HEK293T (cell line): Measurements from ENCODE around the gene NEK5.

Experiments
- CTCF ChIA-PET: fragments of 350-600 bp; formaldehyde crosslinking; extraction: SDS; loops from one replicate; lab custom pipeline; 2021; ENCODE audit warnings: antibody characterized with exemption, inconsistent platforms; lab: Yijun Ruan, JAX
- POLR2A ChIA-PET: fragments of 350-600 bp; formaldehyde crosslinking; extraction: SDS; loops from one replicate; lab custom pipeline; 2020; ENCODE audit warnings: antibody characterized with exemption, inconsistent platforms; lab: Yijun Ruan, JAX
- DNase-seq: peaks from one replicate; pipeline ENCODE4 v3.0.0; 2012; ENCODE audit warnings: mixed read lengths; ENCODE audit errors: extremely low spot score
- ARNT ChIP-seq: fragments of 450-650 bp; IDR thresholded peaks from 2 replicates; pipeline ENCODE4 v1.6.1; 2017; ENCODE audit warnings: mild to moderate bottlenecking
- BHLHE40 ChIP-seq: fragments of 450-650 bp; IDR thresholded peaks from 2 replicates; pipeline ENCODE4 v1.6.1; 2016; ENCODE audit warnings: mild to moderate bottlenecking, moderate library complexity, borderline replicate concordance
- CTBP1 ChIP-seq: fragments of 450-650 bp; IDR thresholded peaks from 2 replicates; pipeline ENCODE4 v1.6.1; 2016; ENCODE audit warnings: borderline replicate concordance
- FOXA1 ChIP-seq: fragments of 450-650 bp; IDR thresholded peaks from 2 replicates; pipeline ENCODE4 v1.6.1; 2016; ENCODE audit warnings: mild to moderate bottlenecking
- FOXK2 ChIP-seq: fragments of 450-650 bp; IDR thresholded peaks from 2 replicates; pipeline ENCODE4 v1.6.1; 2016; ENCODE audit warnings: mild to moderate bottlenecking
- FOXM1 ChIP-seq: fragments of 450-650 bp; IDR thresholded peaks from 2 replicates; pipeline ENCODE4 v1.6.1; 2017; ENCODE audit warnings: mild to moderate bottlenecking, borderline replicate concordance
- HDGF ChIP-seq: fragments of 450-650 bp; IDR thresholded peaks from 2 replicates; pipeline ENCODE4 v1.6.1; 2017; ENCODE audit warnings: antibody characterized with exemption, borderline replicate concordance
- L3MBTL2 ChIP-seq: fragments of 450-650 bp; conservative IDR thresholded peaks from 2 replicates; pipeline ENCODE4 v1.6.1; 2016; ENCODE audit warnings: mild to moderate bottlenecking
- LEF1 ChIP-seq: fragments of 450-650 bp; IDR thresholded peaks from 2 replicates; pipeline ENCODE4 v1.6.1; 2017; ENCODE audit warnings: mild to moderate bottlenecking, borderline replicate concordance
- NFRKB ChIP-seq: fragments of 450-650 bp; IDR thresholded peaks from 2 replicates; pipeline ENCODE4 v1.6.1; 2016; ENCODE audit warnings: mild to moderate bottlenecking, moderate library complexity
- PKNOX1 ChIP-seq: fragments of 450-650 bp; IDR thresholded peaks from 2 replicates; pipeline ENCODE4 v1.6.1; 2016
- SP1 ChIP-seq: fragments of 450-650 bp; IDR thresholded peaks from 2 replicates; pipeline ENCODE4 v1.6.1; 2017
- SUZ12 ChIP-seq: fragments of 450-650 bp; IDR thresholded peaks from 2 replicates; pipeline ENCODE4 v1.6.1; 2016; ENCODE audit warnings: mild to moderate bottlenecking
- TARDBP ChIP-seq: fragments of 450-650 bp; IDR thresholded peaks from 2 replicates; pipeline ENCODE4 v1.6.1; 2016
- ZNF384 ChIP-seq: fragments of 450-650 bp; IDR thresholded peaks from 2 replicates; pipeline ENCODE4 v1.6.1; 2016

NEK5 gene

GRCh38 chr13:52020191-52020590 is 108.7 kb downstream of the NEK5 start:
- TF ChIP-seq CTBP1 (no peak), PKNOX1 (no peak), NFRKB (no peak), BHLHE40 (no peak), FOXM1 (no peak), LEF1 (no peak), L3MBTL2 (no peak), FOXK2 (no peak)
- ChIA-PET POLR2A (no interaction called here), CTCF (no interaction called here)
- no peak for DNase-seq

- no peak for TF ChIP-seq L3MBTL2
- TF ChIP-seq HDGF, result no peak
- no peak for TF ChIP-seq LEF1
- no peak for TF ChIP-seq ZNF384
- TF ChIP-seq PKNOX1, result no peak
- no peak for TF ChIP-seq FOXM1
- TF ChIP-seq FOXA1, result no peak
- TF ChIP-seq SUZ12, result no peak
- no peak for TF ChIP-seq ARNT
- TF ChIP-seq SP1, result no peak
- TF ChIP-seq BHLHE40, result no peak
- no peak for TF ChIP-seq NFRKB
These were observed 112.6 kb downstream of the NEK5 start for GRCh38 chr13:52016296-52016695.

GRCh38 chr13:52012512-52012836 is 116.4 kb downstream of the NEK5 start:
- TF ChIP-seq SP1 (no peak), NFRKB (peak; percentile 61; the same call in 1 of the 2 replicates)
- CTCF ChIA-PET, result interaction anchor here (0.6 to 1.1 kb wide), 2 partner anchors 9 to 73 kb away, joined by 3 read pairs; no protein-coding TSS in a partner anchor
- no peak for DNase-seq

More at GRCh38 chr13:52016296-52016695, 112.6 kb downstream of the NEK5 start:
- ChIA-PET POLR2A (no interaction called here), CTCF (no interaction called here)
- DNase-seq, result no peak

GRCh38 chr13:52011632-52012511 is 117.0 kb downstream of the NEK5 start, which contains the start of gene ALG11:
ALG11 (plus strand) TSS chr13:52012398; CDS start chr13:52012419, 21 bp downstream.
- DNase-seq, result peak; percentile 96
- ChIA-PET CTCF (interaction anchor here (0.6 to 1.1 kb wide), 2 partner anchors 8 to 73 kb away, joined by 3 read pairs; no protein-coding TSS in a partner anchor), POLR2A (interaction anchor here (1.1 kb wide), 1 partner anchor 182 kb away, joined by 5 read pairs; no protein-coding TSS in a partner anchor)
- TF ChIP-seq BHLHE40 (no peak), PKNOX1 (peak; percentile 99), FOXA1 (no peak), FOXM1 (peak; percentile 65; the same call in 1 of the 2 replicates), NFRKB (no peak), ZNF384 (no peak), SUZ12 (no peak), CTBP1 (no peak; the same call in 1 of the 2 replicates), TARDBP (no peak; the same call in 1 of the 2 replicates), SP1 (peak; percentile 74), L3MBTL2 (peak; percentile 43)

More at GRCh38 chr13:52012512-52012836, 116.4 kb downstream of the NEK5 start:
- POLR2A ChIA-PET, result interaction anchor here (1.1 kb wide), 1 partner anchor 181 kb away, joined by 5 read pairs; no protein-coding TSS in a partner anchor

GRCh38 chr13:52010890-52011631 is 117.8 kb downstream of the NEK5 start, which contains the start of gene ATP7B:
ATP7B (minus strand) TSS chr13:52011450; CDS start chr13:52011337, 113 bp downstream.
- peak; percentile 33 for DNase-seq
- POLR2A ChIA-PET, result no interaction called here
- TF ChIP-seq L3MBTL2 (peak; percentile 24), CTBP1 (no peak)
- CTCF ChIA-PET, result no interaction called here

- CTCF ChIA-PET, result no interaction called here
- POLR2A ChIA-PET, result no interaction called here
- TF ChIP-seq NFRKB (no peak), FOXK2 (no peak)
- no peak for DNase-seq
These were observed 118.9 kb downstream of the NEK5 start for GRCh38 chr13:52009946-52010345.
